H1 (cell line): ENCODE measurements around the gene ZFR. TPM values are rescaled to one million over a fixed set of nuclear protein-coding genes. Genes with fewer than 3 reads are reported as not detected.

ENCODE experiments used
- CTCF ChIA-PET: fragments of 300-600 bp; sonication (Branson Sonifier 250); formaldehyde crosslinking; loops from one replicate; lab custom pipeline; 2021; ENCODE audit not compliant: partially characterized antibody; lab: Charles Lee
- POLR2A ChIA-PET: fragments of 300-600 bp; sonication (Branson Sonifier 250); formaldehyde crosslinking; loops from one replicate; lab custom pipeline; 2021; ENCODE audit warnings: inconsistent platforms; ENCODE audit not compliant: partially characterized antibody; lab: Charles Lee
- DNase-seq, 2 experiments: peaks; one replicate each; pipeline versions ENCODE4 v3.0.0 to v3.0.0-alpha.2; 2010 to 2022; ENCODE audit warnings: low spot score in 2 of 2, low read depth in 1 of 2, mixed read lengths in 1 of 2
- FAIRE-seq: peaks from 2 replicates; lab custom pipeline; 2011; peaks lifted over from hg19 to GRCh38; lab: Jason Lieb, UNC
- H2AFZ ChIP-seq: 2 replicates; pipeline ENCODE4 v1.8.1; 2012; ENCODE audit warnings: low read length, inconsistent platforms
- H2AK5ac ChIP-seq: 2 replicates; pipeline ENCODE4 v1.6.1; 2013; ENCODE audit warnings: low read depth, low read length
- H2BK120ac ChIP-seq: replicated peaks from 2 replicates; pipeline ENCODE3; 2013; ENCODE audit warnings: low read depth, low read length, inconsistent platforms
- H2BK12ac ChIP-seq: 2 replicates; pipeline ENCODE4 v1.6.1; 2013; ENCODE audit warnings: low read depth, low read length
- H2BK15ac ChIP-seq: 2 replicates; pipeline ENCODE4 v1.6.1; 2013; ENCODE audit warnings: low read length
- H2BK20ac ChIP-seq: 2 replicates; pipeline ENCODE4 v1.6.1; 2013; ENCODE audit warnings: low read length
- H2BK5ac ChIP-seq: 2 replicates; pipeline ENCODE4 v1.6.1; 2013; ENCODE audit warnings: low read depth, low read length
- H3K14ac ChIP-seq: 2 replicates; pipeline ENCODE4 v1.6.1; 2013; ENCODE audit warnings: inconsistent platforms; ENCODE audit not compliant: insufficient read length
- H3K18ac ChIP-seq: 2 replicates; pipeline ENCODE4 v1.6.1; 2013; ENCODE audit warnings: low read length; ENCODE audit errors: extremely low read depth
- H3K23ac ChIP-seq: 2 replicates; pipeline ENCODE4 v1.6.1; 2013; ENCODE audit warnings: inconsistent platforms; ENCODE audit not compliant: insufficient read length
- H3K23me2 ChIP-seq: 2 replicates; pipeline ENCODE4 v1.6.1; 2013; ENCODE audit warnings: low read depth, low read length
- H3K27ac ChIP-seq: 2 replicates; pipeline ENCODE4 v1.6.1; 2011; ENCODE audit warnings: low read depth, low read length, inconsistent platforms
- H3K27me3 ChIP-seq, 4 experiments: replicated peaks in 1 of 4; 1 replicate in 1 of 4; 2 replicates in 3 of 4; pipeline versions ENCODE4 v1.6.1 to v1.8.1; 2011 to 2013; ENCODE audit warnings: low read length in 3 of 4, mild to moderate bottlenecking in 3 of 4, inconsistent platforms in 2 of 4, mixed read lengths in 2 of 4, moderate library complexity in 1 of 4; ENCODE audit not compliant: control insufficient read depth in 3 of 4, insufficient read depth in 3 of 4; ENCODE audit errors: extremely low read depth in 1 of 4
- H3K36me3 ChIP-seq, 4 experiments: 2 replicates each; pipeline versions ENCODE4 v1.6.1 to v1.8.1; 2011 to 2013; ENCODE audit warnings: mild to moderate bottlenecking in 4 of 4, low read length in 3 of 4, moderate library complexity in 2 of 4, control low read depth in 1 of 4, inconsistent platforms in 1 of 4; ENCODE audit not compliant: insufficient read depth in 4 of 4, control insufficient read depth in 2 of 4
- H3K4ac ChIP-seq: replicated peaks from 2 replicates; pipeline ENCODE3; 2013; ENCODE audit warnings: low read length, low read depth, mixed read lengths, inconsistent platforms; ENCODE audit not compliant: insufficient read length
- H3K4me1 ChIP-seq, 4 experiments: replicated peaks in 1 of 4; 1 replicate in 1 of 4; 2 replicates in 3 of 4; pipeline versions ENCODE4 v1.6.1 to v1.8.1; 2011 to 2013; ENCODE audit warnings: low read length in 3 of 4, inconsistent platforms in 2 of 4, mixed read lengths in 1 of 4; ENCODE audit not compliant: insufficient read depth in 4 of 4, control insufficient read depth in 3 of 4
- H3K4me2 ChIP-seq, 2 experiments: 2 replicates each; pipeline versions ENCODE4 v1.6.1 to v1.8.1; 2011 to 2013; ENCODE audit warnings: low read depth in 2 of 2, low read length in 2 of 2, control low read depth in 1 of 2, inconsistent platforms in 1 of 2, mild to moderate bottlenecking in 1 of 2; ENCODE audit not compliant: insufficient read depth in 1 of 2
- H3K4me3 ChIP-seq, 4 experiments: fragments of 200-600, 300-600 bp in 1 of 4; sonication (generic), shearing (Covaris generic), sonication (Bioruptor Twin) in 1 of 4; 2 replicates each; pipeline versions ENCODE4 v1.5.1 to v1.8.1; 2011 to 2016; ENCODE audit warnings: low read length in 4 of 4, low read depth in 3 of 4, control low read depth in 2 of 4, inconsistent platforms in 2 of 4, mild to moderate bottlenecking in 2 of 4, mixed read lengths in 1 of 4, moderate library complexity in 1 of 4; ENCODE audit not compliant: insufficient read depth in 2 of 4; ENCODE audit errors: extremely low read depth in 1 of 4
- H3K56ac ChIP-seq: replicated peaks from 2 replicates; pipeline ENCODE3; 2013; ENCODE audit warnings: low read depth, mild to moderate bottlenecking, mixed read lengths, low read length, inconsistent platforms; ENCODE audit not compliant: insufficient read length
- H3K79me1 ChIP-seq: 2 replicates; pipeline ENCODE4 v1.6.1; 2013; ENCODE audit warnings: low read depth, low read length, control low read depth
- H3K79me2 ChIP-seq, 2 experiments: 2 replicates each; pipeline versions ENCODE4 v1.6.1 to v1.8.1; 2012 to 2013; ENCODE audit warnings: low read length in 2 of 2, mild to moderate bottlenecking in 2 of 2, inconsistent platforms in 1 of 2; ENCODE audit not compliant: insufficient read depth in 2 of 2, control insufficient read depth in 1 of 2
- H3K9ac ChIP-seq, 4 experiments: replicated peaks in 1 of 4; 1 replicate in 1 of 4; 2 replicates in 3 of 4; pipeline versions ENCODE4 v1.6.1 to v1.8.1; 2011 to 2013; ENCODE audit warnings: low read depth in 3 of 4, low read length in 3 of 4, control low read depth in 2 of 4, mild to moderate bottlenecking in 2 of 4, moderate library complexity in 2 of 4, inconsistent platforms in 1 of 4; ENCODE audit errors: extremely low read depth in 1 of 4
- H3K9me3 ChIP-seq, 2 experiments: 2 replicates each; pipeline versions ENCODE4 v1.6.1 to v1.8.1; 2012 to 2013; ENCODE audit warnings: mild to moderate bottlenecking in 2 of 2, moderate library complexity in 2 of 2, control low read depth in 1 of 2, inconsistent platforms in 1 of 2, low read depth in 1 of 2, low read length in 1 of 2, mixed read lengths in 1 of 2; ENCODE audit not compliant: insufficient read depth in 2 of 2
- H4K20me1 ChIP-seq, 2 experiments: replicated peaks in 1 of 2; 2 replicates each; pipeline versions ENCODE3 to v1.8.1; 2011 to 2013; ENCODE audit warnings: inconsistent platforms in 2 of 2, low read length in 2 of 2, mild to moderate bottlenecking in 1 of 2; ENCODE audit not compliant: insufficient read depth in 2 of 2, control insufficient read depth in 1 of 2
- H4K5ac ChIP-seq: 2 replicates; pipeline ENCODE4 v1.6.1; 2013; ENCODE audit warnings: low read length, low read depth, mixed read lengths, inconsistent platforms; ENCODE audit not compliant: insufficient read length
- H4K8ac ChIP-seq: 2 replicates; pipeline ENCODE4 v1.8.0; 2013; ENCODE audit warnings: mild to moderate bottlenecking, moderate library complexity, low read length, inconsistent platforms; ENCODE audit not compliant: insufficient read depth; ENCODE audit errors: extremely low read depth
- H4K91ac ChIP-seq: replicated peaks from 2 replicates; pipeline ENCODE3; 2013; ENCODE audit warnings: low read length, mixed read lengths, inconsistent platforms; ENCODE audit not compliant: insufficient read length
- ATF3 ChIP-seq: IDR thresholded peaks from 2 replicates; pipeline ENCODE4 v1.6.1; 2011; ENCODE audit warnings: low read depth, mild to moderate bottlenecking, low read length; ENCODE audit not compliant: insufficient read depth
- BRCA1 ChIP-seq: IDR thresholded peaks from 2 replicates; pipeline ENCODE4 v1.6.1; 2012; ENCODE audit warnings: low read depth, low read length, improper control_type of control experiment
- CEBPB ChIP-seq: IDR thresholded peaks from 2 replicates; pipeline ENCODE4 v1.6.1; 2012; ENCODE audit warnings: low read depth, low read length
- CHD1 ChIP-seq: IDR thresholded peaks from 2 replicates; pipeline ENCODE4 v1.6.1; 2012; ENCODE audit warnings: low read depth, low read length, improper control_type of control experiment
- EZH2 ChIP-seq: fragments of 200-600 bp; sonication (generic); IDR thresholded peaks from 2 replicates; pipeline ENCODE4 v1.7.1; 2012; ENCODE audit warnings: low read depth, mild to moderate bottlenecking, moderate library complexity, low read length, inconsistent platforms; ENCODE audit not compliant: severe bottlenecking
- FOSL1 ChIP-seq: IDR thresholded peaks from 2 replicates; pipeline ENCODE4 v1.6.1; 2011; ENCODE audit warnings: mild to moderate bottlenecking, low read depth, low read length, moderate library complexity; ENCODE audit not compliant: insufficient read depth
- JUN ChIP-seq: IDR thresholded peaks from 2 replicates; pipeline ENCODE4 v1.6.1; 2011; ENCODE audit warnings: low read depth, mild to moderate bottlenecking, improper control_type of control experiment, low read length
- KDM4A ChIP-seq: IDR thresholded peaks from one replicate; pipeline ENCODE4 v1.7.1; 2012; ENCODE audit warnings: low read depth, mild to moderate bottlenecking, moderate library complexity, low read length, inconsistent platforms; ENCODE audit not compliant: severe bottlenecking
- NANOG ChIP-seq: IDR thresholded peaks from 2 replicates; pipeline ENCODE4 v1.6.1; 2011; ENCODE audit warnings: low read length, low read depth, mild to moderate bottlenecking, inconsistent platforms; ENCODE audit not compliant: insufficient read depth, poor library complexity, severe bottlenecking
- RBBP5 ChIP-seq: IDR thresholded peaks from 2 replicates; pipeline ENCODE4 v1.7.1; 2012; ENCODE audit warnings: low read depth, mild to moderate bottlenecking, inconsistent platforms, low read length, moderate library complexity, borderline replicate concordance
- RNF2 ChIP-seq: fragments of 200-900, 300-1000 bp; sonication (generic); IDR thresholded peaks from 2 replicates; pipeline ENCODE4 v1.7.1; 2016; ENCODE audit warnings: borderline replicate concordance, low read depth, mild to moderate bottlenecking, antibody characterized with exemption, low read length; ENCODE audit not compliant: poor library complexity, severe bottlenecking; ENCODE audit errors: missing control alignments
- TAF1 ChIP-seq: IDR thresholded peaks from 2 replicates; pipeline ENCODE4 v1.6.1; 2011; ENCODE audit warnings: mild to moderate bottlenecking, low read depth, low read length
- TCF12 ChIP-seq: IDR thresholded peaks from 2 replicates; pipeline ENCODE4 v1.6.1; 2011; ENCODE audit warnings: low read depth, mild to moderate bottlenecking, low read length
- WGBS, 2 experiments: shearing (Covaris generic) in 1 of 2; methylation state at CpG; one replicate each; pipeline versions ENCODE4 v1.1.6 to v1.1.7; 2013 to 2015; ENCODE audit warnings: low lambda C conversion rate in 2 of 2, mixed read lengths in 2 of 2, inconsistent platforms in 1 of 2, low coverage in 1 of 2, missing lambda C conversion rate in 1 of 2; ENCODE audit not compliant: insufficient replicate concordance in 2 of 2, insufficient coverage in 1 of 2, insufficient read length in 1 of 2; ENCODE audit errors: extremely low coverage in 1 of 2, missing lambda C conversion rate in 1 of 2; 5-methylcytosine and 5-hydroxymethylcytosine counted together
- polyA plus RNA-seq, 7 experiments: library from polyadenylated mRNA; depleted of rRNA in 3 of 7; stranded (reverse) in 5 of 7; unstranded in 2 of 7; fragments of >200 nt in 5 of 7; fragments of 200-250 nt in 2 of 7; gene quantifications; 1 replicate in 5 of 7; 2 replicates in 1 of 7; 4 replicates in 1 of 7; pipeline versions ENCODE4 v1.2.1 to v1.2.3, GENCODE V29; 2011 to 2013; ENCODE audit warnings: missing spikeins in 2 of 7, mixed read lengths in 2 of 7
- total RNA-seq: library from RNA; stranded (reverse); fragmentation: NEBNext Ultra II Directional; extraction: Animal tissue kit (Norgen Biotek cat#: 25700); gene quantifications from 2 replicates; pipeline ENCODE4 v1.2.1, GENCODE V29; 2021

Gene ZFR
- total and polyA plus RNA-seq, 2 of the 8 experiments (the other 6 are each of a cell fraction or from before 2014, with no cell fraction given) = 68.8 to 92.7 TPM

- Histone ChIP-seq H3K4me2 (no peak overlapping the region), H3K14ac (no peak overlapping the region), H3K27ac (no peak overlapping the region), H4K5ac (no peak overlapping the region), H3K18ac (no peak overlapping the region), H3K4ac (no peak overlapping the region), H3K23ac (no peak overlapping the region), H2BK15ac (no peak overlapping the region), H4K91ac (no peak overlapping the region), H2AFZ (no peak overlapping the region), H3K36me3 (no peaks in the 10 kb centered on the region), H2AK5ac (no peak overlapping the region), H3K56ac (no peak overlapping the region), H3K4me3 (no peak overlapping the region), H3K79me1 (no peaks in the 10 kb centered on the region; the same call in 1 of the 2 replicates), H2BK12ac (no peak overlapping the region), H3K4me1 (peaks cover 0 to 2% (median 0%) of the 10 kb centered on the region in 4 experiments; a peak in 1 of 7 replicates), H4K8ac (no peak overlapping the region), H2BK5ac (no peak overlapping the region), H3K27me3 (no peaks in the 10 kb centered on the region), H4K20me1 (peaks cover 9 to 15% of the 10 kb centered on the region in 2 experiments), H2BK20ac (no peak overlapping the region), H3K79me2 (peaks cover 0 to 96% of the 10 kb centered on the region in 2 experiments; a peak in 3 of 4 replicates), H3K23me2 (no peaks in the 10 kb centered on the region), H3K9me3 (no peaks in the 10 kb centered on the region), H2BK120ac (no peak overlapping the region), H3K9ac (no peak overlapping the region)
- ChIA-PET CTCF (interaction anchor here (0.9 to 1.0 kb wide), 2 partner anchors 8 to 54 kb away, joined by 3 read pairs; no protein-coding TSS in a partner anchor), POLR2A (interaction anchor here (0.6 to 1.5 kb wide), 3 partner anchors 10 to 644 kb away, joined by 3 to 5 read pairs (median 3); partner anchors contain the start of gene ZFR)
- no peak for FAIRE-seq
- WGBS, 2 experiments = 92% methylated on average over 3 of the region's 3 CpGs; no CpG with 5 or more reads in 1 of the 2 experiments
- DNase-seq = no peak
- no peak for TF ChIP-seq RBBP5
- TF ChIP-seq FOSL1 = no peak
- no peak for TF ChIP-seq NANOG
- no peak for TF ChIP-seq JUN
- TF ChIP-seq KDM4A = no peak
- TF ChIP-seq ATF3 = no peak
- no peak for TF ChIP-seq TAF1
- TF ChIP-seq RNF2 = no peak
- TF ChIP-seq CHD1 = no peak
- TF ChIP-seq BRCA1 = no peak
- no peak for TF ChIP-seq EZH2
- no peak for TF ChIP-seq CEBPB
- TF ChIP-seq TCF12 = no peak
These were observed 9.2 kb downstream of the ZFR start for GRCh38 chr5:32435383-32435782.
